GM12892 (cell line): ENCODE measurements around the gene TMEM266.

Source experiments
- DNase-seq: peaks from one replicate; pipeline ENCODE4 v3.0.0; 2011; ENCODE audit not compliant: insufficient read length
- FAIRE-seq: peaks from 2 replicates; lab custom pipeline; 2011; peaks lifted over from hg19 to GRCh38; lab: Jason Lieb, UNC
- POLR2A ChIP-seq: IDR thresholded peaks from 2 replicates; pipeline ENCODE4 v1.6.1; 2011; ENCODE audit warnings: low read depth, low read length, control low read depth
- POLR2AphosphoS5 ChIP-seq: IDR thresholded peaks from 2 replicates; pipeline ENCODE4 v1.6.1; 2011; ENCODE audit warnings: low read depth, low read length, control low read depth
- TAF1 ChIP-seq: IDR thresholded peaks from 2 replicates; pipeline ENCODE4 v1.6.1; 2011; ENCODE audit warnings: low read depth, mild to moderate bottlenecking, control low read depth, low read length, borderline replicate concordance

The TMEM266 gene

GRCh38 chr15:76200083-76200465 lies 140.3 kb downstream of the TMEM266 start:
- TF ChIP-seq TAF1 (no peak), POLR2A (no peak), POLR2AphosphoS5 (no peak)
- FAIRE-seq (no peak), DNase-seq (no peak)

- FAIRE-seq (no peak), DNase-seq (no peak)
- TF ChIP-seq TAF1, result no peak
- no peak for TF ChIP-seq POLR2A
- no peak for TF ChIP-seq POLR2AphosphoS5
These were observed 140.9 kb downstream of the TMEM266 start for GRCh38 chr15:76200641-76201105.

- no peak for FAIRE-seq
- TF ChIP-seq POLR2A, result no peak
- no peak for TF ChIP-seq TAF1
- no peak for TF ChIP-seq POLR2AphosphoS5
- DNase-seq, result no peak
These were observed 141.9 kb downstream of the TMEM266 start for GRCh38 chr15:76201536-76202255.

- no peak for FAIRE-seq
- no peak for TF ChIP-seq POLR2AphosphoS5
- TF ChIP-seq POLR2A, result no peak
- no peak for TF ChIP-seq TAF1
- no peak for DNase-seq
These were observed 143.7 kb downstream of the TMEM266 start for GRCh38 chr15:76203346-76204108.

- no peak for FAIRE-seq
- DNase-seq, result no peak
- no peak for TF ChIP-seq POLR2AphosphoS5
- TF ChIP-seq TAF1, result no peak
- TF ChIP-seq POLR2A, result no peak
These were observed 144.5 kb downstream of the TMEM266 start for GRCh38 chr15:76204109-76204845.

GRCh38 chr15:76204916-76205460 lies 145.2 kb downstream of the TMEM266 start:
- no peak for FAIRE-seq
- TF ChIP-seq TAF1 (no peak), POLR2AphosphoS5 (no peak), POLR2A (no peak)
- no peak for DNase-seq

- no peak for DNase-seq
- no peak for FAIRE-seq
- TF ChIP-seq TAF1 (no peak), POLR2A (no peak), POLR2AphosphoS5 (no peak)
These were observed 146.7 kb downstream of the TMEM266 start for GRCh38 chr15:76206325-76206976.

GRCh38 chr15:76208084-76208785 lies 148.4 kb downstream of the TMEM266 start:
- DNase-seq (no peak), FAIRE-seq (no peak)
- no peak for TF ChIP-seq POLR2A

- TF ChIP-seq TAF1, result no peak
- no peak for FAIRE-seq
- no peak for DNase-seq
These were observed 149.1 kb downstream of the TMEM266 start for GRCh38 chr15:76208786-76209424.

- DNase-seq (no peak), FAIRE-seq (no peak)
- TF ChIP-seq POLR2A, result no peak
These were observed 149.7 kb downstream of the TMEM266 start for GRCh38 chr15:76209523-76209922.
